Body of pancreas (tissue), 4 donors: ENCODE results near the gene NINL. TPM values are rescaled to one million over a fixed set of nuclear protein-coding genes. Genes with fewer than 3 reads are reported as not detected.
"Not testable (repeated sequence)": the region's sequence is repeated elsewhere in the genome, so short reads cannot be mapped to it uniquely, and the experiment has no call there.

Source experiments
- ATAC-seq: fragments of 150-250 bp; one replicate; pipeline ENCODE4 v1.9.1; 2016
- DNase-seq, 4 donors: peaks; one replicate each; pipeline ENCODE4 v3.0.0-alpha.2; 2019
- H3K27ac ChIP-seq, 4 donors: fragments of 200-600 bp; sonication (generic); 1 replicate in 3 of 4; 2 replicates in 1 of 4; pipeline versions ENCODE4 v1.5.1 to v1.6.1; 2016 to 2019; ENCODE audit warnings: mild to moderate bottlenecking in 1 of 4, mixed read lengths in 1 of 4, moderate library complexity in 1 of 4
- H3K27me3 ChIP-seq, 2 donors: fragments of 200-600 bp; sonication (generic); one replicate each; pipeline ENCODE4 v1.6.0; 2016; ENCODE audit warnings: mild to moderate bottlenecking in 1 of 2
- H3K36me3 ChIP-seq, 2 donors: fragments of 200-600 bp; sonication (generic); replicated peaks in 1 of 2; 2 replicates each; pipeline ENCODE4 v1.5.1; 2016; ENCODE audit warnings: low read depth in 2 of 2; ENCODE audit not compliant: insufficient read depth in 1 of 2
- H3K4me1 ChIP-seq: fragments of 200-600 bp; sonication (generic); one replicate; pipeline ENCODE4 v1.6.0; 2016
- H3K4me3 ChIP-seq, 2 donors: fragments of 200-600 bp; sonication (generic); 1 replicate in 1 of 2; 2 replicates in 1 of 2; pipeline ENCODE4 v1.5.1; 2016 to 2019
- H3K9me3 ChIP-seq, 3 donors: fragments of 200-600 bp; sonication (generic); 1 replicate in 2 of 3; 2 replicates in 1 of 3; pipeline ENCODE4 v1.5.1; 2016
- POLR2A ChIP-seq, 3 donors: fragments of 450-650 bp; IDR thresholded peaks; one replicate each; pipeline ENCODE4 v1.6.1; 2016; ENCODE audit warnings: antibody characterized with exemption in 3 of 3, mild to moderate bottlenecking in 2 of 3
- WGBS, 2 donors: methylation state at CpG; one replicate each; pipeline ENCODE4 v1.1.5; 2017; 5-methylcytosine and 5-hydroxymethylcytosine counted together
- intact Hi-C: fragments of 100-400 bp; cut with DNase I; formaldehyde crosslinking; loops from one replicate; pipeline ENCODE4 v1.15.1; 2023
- total RNA-seq, 2 donors: library from RNA; depleted of rRNA; stranded (reverse); fragments of >200 nt; gene quantifications; one replicate each; pipeline ENCODE4 v1.1.0, GENCODE V29; 2016
- TF ChIP-seq, protein P1 (sequence below), 7 experiments: fragments of 450-650 bp in 4 of 7; fragments of 200-600 bp in 3 of 7; sonication (generic) in 3 of 7; IDR thresholded peaks; one replicate each; pipeline ENCODE4 v1.5.1; 2016 to 2019; ENCODE audit warnings: antibody characterized with exemption in 7 of 7

NINL gene
- total RNA-seq, 2 donors from 2014 or later: 6.7 to 34.9 TPM

DNA sequence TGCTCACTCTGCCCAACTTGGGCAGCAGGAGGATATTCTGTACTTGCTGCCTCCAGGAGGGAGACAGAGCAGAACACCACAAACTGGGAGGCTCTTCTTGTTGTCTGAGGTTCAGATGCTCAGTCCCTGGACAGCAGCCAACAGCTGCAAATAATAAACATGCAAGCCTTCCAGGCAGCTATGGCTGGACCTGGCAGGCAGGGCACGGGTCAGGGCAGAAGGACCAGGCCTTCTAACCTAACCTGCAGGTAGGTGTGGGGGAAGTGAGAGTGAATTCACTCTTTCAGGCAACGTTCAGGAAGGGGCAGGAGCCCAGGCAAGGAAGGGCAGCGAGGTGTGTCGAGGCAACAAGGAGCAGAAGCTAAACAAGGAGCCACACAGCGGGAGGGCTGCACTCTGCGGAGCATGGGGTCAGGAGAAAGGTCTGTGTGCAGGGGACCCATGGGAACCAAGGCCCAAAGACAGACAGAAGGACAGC, 31.5 kb downstream of the NINL start:
- Histone ChIP-seq H3K27me3 (no peaks in the 10 kb centered on the region), H3K9me3 (no peaks in the 10 kb centered on the region), H3K27ac (no peak overlapping the region), H3K4me3 (no peak overlapping the region), H3K4me1 (peaks cover 15% of the 10 kb centered on the region), H3K36me3 (no peaks in the 10 kb centered on the region)
- DNase-seq: no peak
- intact Hi-C loops: no loop called here
- 69 to 72% methylated on average over 6 of the region's 6 CpGs for WGBS, 2 donors
- ATAC-seq: no peak
- no peak for TF ChIP-seq POLR2A (IDR thresholded peaks at IDR 0.05)
- TF ChIP-seq, protein P1, sequence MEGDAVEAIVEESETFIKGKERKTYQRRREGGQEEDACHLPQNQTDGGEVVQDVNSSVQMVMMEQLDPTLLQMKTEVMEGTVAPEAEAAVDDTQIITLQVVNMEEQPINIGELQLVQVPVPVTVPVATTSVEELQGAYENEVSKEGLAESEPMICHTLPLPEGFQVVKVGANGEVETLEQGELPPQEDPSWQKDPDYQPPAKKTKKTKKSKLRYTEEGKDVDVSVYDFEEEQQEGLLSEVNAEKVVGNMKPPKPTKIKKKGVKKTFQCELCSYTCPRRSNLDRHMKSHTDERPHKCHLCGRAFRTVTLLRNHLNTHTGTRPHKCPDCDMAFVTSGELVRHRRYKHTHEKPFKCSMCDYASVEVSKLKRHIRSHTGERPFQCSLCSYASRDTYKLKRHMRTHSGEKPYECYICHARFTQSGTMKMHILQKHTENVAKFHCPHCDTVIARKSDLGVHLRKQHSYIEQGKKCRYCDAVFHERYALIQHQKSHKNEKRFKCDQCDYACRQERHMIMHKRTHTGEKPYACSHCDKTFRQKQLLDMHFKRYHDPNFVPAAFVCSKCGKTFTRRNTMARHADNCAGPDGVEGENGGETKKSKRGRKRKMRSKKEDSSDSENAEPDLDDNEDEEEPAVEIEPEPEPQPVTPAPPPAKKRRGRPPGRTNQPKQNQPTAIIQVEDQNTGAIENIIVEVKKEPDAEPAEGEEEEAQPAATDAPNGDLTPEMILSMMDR (IDR thresholded peaks at IDR 0.05): no peak

- 91 to 96% methylated on average over 5 of the region's 5 CpGs for WGBS, 2 donors
- Histone ChIP-seq H3K4me1 (peaks cover 15% of the 10 kb centered on the region), H3K4me3 (no peak overlapping the region), H3K27ac (no peak overlapping the region), H3K36me3 (no peaks in the 10 kb centered on the region), H3K27me3 (no peaks in the 10 kb centered on the region), H3K9me3 (no peaks in the 10 kb centered on the region)
- intact Hi-C loops: no loop called here
- DNase-seq: no peak
- ATAC-seq: no peak
- no peak for TF ChIP-seq POLR2A (IDR thresholded peaks at IDR 0.05)
- TF ChIP-seq, protein P1 (IDR thresholded peaks at IDR 0.05): no peak
Measured at GRCh38 chr20:25552977-25553376, 32.4 kb downstream of the NINL start.

DNA sequence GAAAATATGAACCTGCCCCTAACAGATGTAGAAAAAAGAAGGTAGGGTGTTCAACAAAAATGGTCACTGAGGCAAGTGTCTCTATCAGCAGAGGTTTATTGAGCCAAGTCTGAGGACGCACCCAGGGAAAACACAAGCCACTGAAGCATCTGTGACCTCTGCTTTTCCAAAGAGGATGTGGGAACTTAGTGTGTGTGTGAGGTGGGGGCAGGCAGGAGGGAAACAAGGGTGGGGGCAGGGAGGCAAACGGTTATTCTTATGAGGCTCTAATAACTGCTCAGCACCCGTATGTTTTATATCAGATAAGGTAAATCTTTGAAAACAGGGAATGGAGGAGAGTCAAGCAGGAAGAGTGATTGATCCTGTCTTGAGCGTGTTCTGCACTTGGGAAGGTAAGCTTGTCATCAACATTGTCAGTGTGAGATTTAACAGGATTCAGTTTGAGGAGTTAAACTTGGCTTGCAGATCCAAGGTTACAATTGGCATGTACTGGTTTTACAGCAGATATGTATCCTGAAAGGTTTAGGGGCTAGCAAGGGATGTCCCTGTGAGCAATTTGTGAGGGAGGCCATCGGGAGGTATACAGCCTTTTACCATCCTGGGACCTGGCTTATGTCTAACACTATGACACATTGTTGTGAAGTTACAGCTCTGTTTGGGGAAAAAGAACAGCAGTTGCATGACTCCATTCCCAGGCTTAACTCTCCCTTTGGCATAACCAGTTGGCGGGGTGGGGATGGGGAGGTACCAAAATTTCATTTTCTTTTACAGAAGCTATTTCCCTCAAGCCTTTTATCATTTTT, 33.7 kb downstream of the NINL start:
- TF ChIP-seq, protein P1 (IDR thresholded peaks at IDR 0.05): no peak
- no peak for TF ChIP-seq POLR2A (IDR thresholded peaks at IDR 0.05)
- intact Hi-C loops: no loop called here
- ATAC-seq (no peak), DNase-seq (no peak)
- Histone ChIP-seq H3K27me3 (no peaks in the 10 kb centered on the region), H3K4me3 (no peak overlapping the region), H3K27ac (no peak overlapping the region), H3K4me1 (peaks cover 15% of the 10 kb centered on the region), H3K36me3 (no peaks in the 10 kb centered on the region), H3K9me3 (no peaks in the 10 kb centered on the region)
- WGBS, 2 donors: 73 to 84% methylated on average over 6 of the region's 6 CpGs

DNA sequence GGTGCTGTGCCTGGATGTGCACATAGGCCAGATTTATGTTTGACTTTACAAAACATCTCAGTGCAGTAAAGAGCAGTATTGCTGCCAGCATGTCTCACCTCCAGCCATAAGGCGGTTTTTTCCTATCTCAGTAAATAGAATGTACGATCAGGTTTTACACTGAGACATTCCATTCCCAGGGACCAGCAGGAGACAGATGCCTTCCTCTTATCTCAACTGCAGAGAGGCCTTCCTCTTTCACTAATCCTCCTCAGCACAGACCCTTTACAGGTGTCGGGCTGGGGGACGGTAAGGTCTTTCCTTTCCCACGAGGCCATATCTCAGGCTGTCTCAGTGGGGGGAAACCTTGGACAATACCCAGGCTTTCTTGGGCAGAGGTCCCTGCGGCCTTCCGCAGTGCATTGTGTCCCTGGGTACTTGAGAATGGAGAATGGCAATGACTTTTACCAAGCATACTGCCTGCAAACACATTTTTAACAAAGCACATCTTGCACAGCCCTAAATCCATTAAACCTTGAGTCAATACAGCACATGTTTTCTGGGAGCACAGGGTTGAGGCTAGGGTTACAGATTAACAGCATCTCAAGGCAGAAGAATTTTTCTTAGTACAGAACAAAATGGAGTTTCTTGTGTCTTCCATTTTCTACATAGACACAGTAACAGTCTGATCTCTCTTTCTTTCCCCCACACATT, 34.5 kb downstream of the NINL start:
- H3K9me3 ChIP-seq, H3K27me3 ChIP-seq, H3K36me3 ChIP-seq, H3K4me3 ChIP-seq, H3K27ac ChIP-seq, DNase-seq, intact Hi-C loops, ATAC-seq: not testable (repeated sequence)
- WGBS, 2 donors: 60 to 62% methylated on average over 7 of the region's 7 CpGs
- H3K4me1 ChIP-seq: peaks cover 15% of the 10 kb centered on the region

DNA sequence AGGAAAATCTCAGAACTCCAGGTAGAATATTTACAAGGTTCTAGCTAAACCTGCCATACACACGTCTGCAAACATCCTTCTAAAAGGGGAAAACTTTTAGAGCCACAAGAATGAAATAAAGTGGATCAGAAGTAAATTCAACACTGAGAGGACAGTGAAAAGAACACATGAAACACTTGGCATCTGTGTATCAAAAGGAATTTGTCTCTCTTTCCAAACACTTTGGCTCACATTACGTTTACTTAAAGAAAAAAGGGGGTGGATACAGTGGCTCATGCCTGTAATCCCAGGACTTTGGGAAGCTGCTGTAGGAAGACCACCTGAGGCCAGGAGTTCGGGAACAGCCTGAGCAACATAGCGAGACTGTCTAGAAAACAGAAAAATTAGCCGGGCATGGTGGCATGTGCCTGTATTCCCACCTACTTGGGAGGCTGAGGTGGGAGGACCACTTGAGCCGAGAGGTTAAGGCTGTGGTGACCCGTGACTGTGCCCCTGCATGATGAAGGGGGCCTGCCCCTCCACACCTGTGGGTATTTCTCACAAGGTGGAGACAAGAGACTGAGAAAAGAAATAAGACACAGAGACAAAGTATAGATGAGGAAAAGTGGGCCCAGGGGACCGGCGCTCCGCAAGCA, 35.4 kb downstream of the NINL start:
- H3K9me3 ChIP-seq: no peaks in the 10 kb centered on the region
- 67 to 76% methylated on average over 10 of the region's 10 CpGs for WGBS, 2 donors
- no peak overlapping the region for H3K27ac ChIP-seq
- ATAC-seq: no peak
- peaks cover 15% of the 10 kb centered on the region for H3K4me1 ChIP-seq
- TF ChIP-seq, protein P1 (IDR thresholded peaks at IDR 0.05): no peak
- no peak for TF ChIP-seq POLR2A (IDR thresholded peaks at IDR 0.05)
- DNase-seq: no peak
- no peak overlapping the region for H3K4me3 ChIP-seq
- H3K36me3 ChIP-seq: no peaks in the 10 kb centered on the region
- intact Hi-C loops: no loop called here
- H3K27me3 ChIP-seq: no peaks in the 10 kb centered on the region
